HFF-Myc (cell line): ENCODE results near the gene PAX1.
A peak's percentile ranks its signal among the peaks of the same experiment; 100 is the strongest.

Source experiments
- DNase-seq: peaks from one replicate; pipeline ENCODE4 v3.0.0-alpha.2; 2011; ENCODE audit warnings: low read depth; ENCODE audit errors: extremely low read depth
- H3K4me3 ChIP-seq: replicated peaks from 2 replicates; pipeline ENCODE4 v1.5.1; 2011; ENCODE audit warnings: low read depth, mild to moderate bottlenecking, control low read depth, low read length
- CTCF ChIP-seq: IDR thresholded peaks from 2 replicates; pipeline ENCODE4 v1.5.1; 2012; ENCODE audit warnings: mild to moderate bottlenecking, low read depth, low read length, control low read depth; ENCODE audit errors: missing control alignments

Gene PAX1

GRCh38 chr20:21702553-21703470 lies 2.7 kb upstream of the PAX1 start:
- H3K4me3 ChIP-seq, result no peak overlapping the region
- DNase-seq, result peak; percentile 6

GRCh38 chr20:21703717-21704407 lies 1.6 kb upstream of the PAX1 start:
- no peak overlapping the region for H3K4me3 ChIP-seq
- no peak for TF ChIP-seq CTCF

More at GRCh38 chr20:21702553-21703470, 2.7 kb upstream of the PAX1 start:
- peak; percentile 53 for TF ChIP-seq CTCF

GRCh38 chr20:21704408-21705385 lies 767 bp upstream of the PAX1 start:
- no peak for TF ChIP-seq CTCF
- DNase-seq, result no peak
- H3K4me3 ChIP-seq, result no peak overlapping the region

More at GRCh38 chr20:21703717-21704407, 1.6 kb upstream of the PAX1 start:
- DNase-seq, result no peak

- no peak for DNase-seq
- TF ChIP-seq CTCF, result no peak
- no peak overlapping the region for H3K4me3 ChIP-seq
Observed at GRCh38 chr20:21706261-21707195, 1.1 kb downstream of the PAX1 start.

- TF ChIP-seq CTCF, result no peak
- no peak overlapping the region for H3K4me3 ChIP-seq
- no peak for DNase-seq
Observed at GRCh38 chr20:21707267-21707666, 1.8 kb downstream of the PAX1 start.
